ENCODE results near the gene AMMECR1.

AMMECR1 gene

DNA sequence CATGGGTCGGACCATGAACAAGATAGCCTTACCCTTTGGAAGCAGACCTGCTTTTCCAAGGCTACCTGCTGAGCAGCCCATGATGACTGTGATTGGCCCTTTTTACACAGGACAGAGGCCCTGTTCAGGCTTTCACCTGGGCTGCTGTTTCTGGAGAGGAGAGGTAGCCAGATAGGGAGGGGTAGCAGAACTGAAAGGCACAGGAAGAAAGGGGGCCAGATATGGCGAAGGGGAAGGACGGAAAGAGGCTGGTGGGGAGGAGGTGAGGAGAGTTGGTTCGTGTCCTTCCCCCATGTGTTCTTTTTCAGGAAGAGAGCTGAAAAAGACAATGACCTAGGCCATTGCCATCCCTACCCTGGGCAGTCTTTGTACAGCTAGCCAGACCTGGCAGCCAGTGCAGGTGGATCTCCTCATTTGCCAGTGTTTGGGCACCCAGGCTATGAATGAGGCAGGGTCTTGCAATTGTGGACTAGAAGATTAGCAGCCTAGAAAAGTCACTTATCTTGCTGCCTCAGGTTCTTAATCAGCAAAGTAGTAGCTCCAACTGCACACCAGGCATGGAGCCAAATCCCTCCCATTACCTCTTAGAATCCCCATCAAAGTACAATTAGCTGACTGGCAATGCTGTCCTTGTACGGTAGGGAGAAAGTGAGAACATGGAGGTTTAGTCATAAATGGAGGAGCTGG lies 139.6 kb downstream of the AMMECR1 start:
- Histone ChIP-seq H3K27me3 (ENCODE audit: control insufficient read depth in 2 of 2, insufficient read depth in 2 of 2, low read length in 2 of 2) (peaks cover 0 to 3% of the 10 kb centered on the region in 2 donors), H3K4me1 (ENCODE audit: control insufficient read depth in 2 of 2, insufficient read depth in 2 of 2, low read length in 2 of 2) (no peaks in the 10 kb centered on the region), H3K9ac (ENCODE audit: low read depth in 1 of 2, low read length in 2 of 2) (no peak overlapping the region), H3K9me3 (ENCODE audit: control insufficient read depth in 2 of 2, low read length in 2 of 2) (no peaks in the 10 kb centered on the region), H3K36me3 (ENCODE audit: control insufficient read depth in 2 of 2, insufficient read depth in 2 of 2, low read length in 2 of 2) (peaks cover 0 to 7% of the 10 kb centered on the region in 2 donors), H3K27ac (ENCODE audit: low read depth in 2 of 2, low read length in 2 of 2) (no peak overlapping the region), H3K4me3 (ENCODE audit: low read length in 2 of 2) (no peak overlapping the region)

DNA sequence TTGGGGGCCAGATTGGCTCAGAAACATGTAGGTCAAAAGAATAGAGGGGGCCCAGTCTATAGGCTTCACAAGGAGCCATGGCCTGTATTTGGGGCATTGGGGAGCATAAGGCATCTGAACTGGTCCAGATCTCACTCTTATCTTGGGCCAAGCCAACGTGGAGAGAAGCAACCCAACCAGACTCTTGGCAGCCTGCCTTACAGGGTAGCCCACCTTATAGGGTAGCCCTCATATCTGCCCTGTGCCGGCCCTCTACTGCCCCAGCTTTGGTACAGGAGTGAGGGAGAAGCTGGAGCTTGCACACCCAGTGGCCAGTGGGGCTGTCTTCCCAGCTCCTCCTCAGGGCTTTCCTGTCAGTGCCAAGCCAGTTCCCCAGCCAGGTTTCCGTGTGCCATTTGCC lies 142.2 kb downstream of the AMMECR1 start:
- no peaks in the 10 kb centered on the region for H3K4me1 ChIP-seq (ENCODE audit: control insufficient read depth in 2 of 2, insufficient read depth in 2 of 2, low read length in 2 of 2)
- H3K9ac ChIP-seq (ENCODE audit: low read depth in 1 of 2, low read length in 2 of 2), result no peak overlapping the region
- no peaks in the 10 kb centered on the region for H3K27me3 ChIP-seq (ENCODE audit: control insufficient read depth in 2 of 2, insufficient read depth in 2 of 2, low read length in 2 of 2)
- peaks cover 0 to 7% of the 10 kb centered on the region in 2 donors for H3K36me3 ChIP-seq (ENCODE audit: control insufficient read depth in 2 of 2, insufficient read depth in 2 of 2, low read length in 2 of 2)
- no peaks in the 10 kb centered on the region for H3K9me3 ChIP-seq (ENCODE audit: control insufficient read depth in 2 of 2, low read length in 2 of 2)
- H3K27ac ChIP-seq (ENCODE audit: low read depth in 2 of 2, low read length in 2 of 2), result no peak overlapping the region
- H3K4me3 ChIP-seq (ENCODE audit: low read length in 2 of 2), result no peak overlapping the region

DNA sequence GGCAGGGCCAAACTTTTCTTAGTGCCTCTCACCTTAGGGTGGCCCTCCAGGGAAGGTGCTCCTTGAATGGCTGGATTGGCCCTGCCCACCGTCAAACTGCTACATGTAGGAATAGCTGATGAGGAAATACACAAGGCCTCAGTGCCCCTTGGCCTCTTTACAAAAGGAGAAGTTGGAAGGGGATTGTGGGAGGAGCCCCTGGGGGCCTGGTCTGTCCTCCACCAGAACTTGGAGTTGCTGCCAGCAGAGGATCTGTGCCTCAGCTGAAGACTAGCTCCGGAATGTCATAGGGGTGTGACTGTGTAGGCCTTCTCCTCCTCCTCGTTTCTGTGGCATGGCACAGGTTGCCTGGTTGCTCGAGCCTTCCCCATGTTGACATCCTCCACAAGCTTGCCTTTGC lies 142.7 kb downstream of the AMMECR1 start:
- Histone ChIP-seq H3K4me3 (ENCODE audit: low read length in 2 of 2) (no peak overlapping the region), H3K36me3 (ENCODE audit: control insufficient read depth in 2 of 2, insufficient read depth in 2 of 2, low read length in 2 of 2) (peaks cover 0 to 7% of the 10 kb centered on the region in 2 donors), H3K4me1 (ENCODE audit: control insufficient read depth in 2 of 2, insufficient read depth in 2 of 2, low read length in 2 of 2) (no peaks in the 10 kb centered on the region), H3K9me3 (ENCODE audit: control insufficient read depth in 2 of 2, low read length in 2 of 2) (no peaks in the 10 kb centered on the region), H3K27me3 (ENCODE audit: control insufficient read depth in 2 of 2, insufficient read depth in 2 of 2, low read length in 2 of 2) (no peaks in the 10 kb centered on the region), H3K27ac (ENCODE audit: low read depth in 2 of 2, low read length in 2 of 2) (no peak overlapping the region), H3K9ac (ENCODE audit: low read depth in 1 of 2, low read length in 2 of 2) (no peak overlapping the region)

DNA sequence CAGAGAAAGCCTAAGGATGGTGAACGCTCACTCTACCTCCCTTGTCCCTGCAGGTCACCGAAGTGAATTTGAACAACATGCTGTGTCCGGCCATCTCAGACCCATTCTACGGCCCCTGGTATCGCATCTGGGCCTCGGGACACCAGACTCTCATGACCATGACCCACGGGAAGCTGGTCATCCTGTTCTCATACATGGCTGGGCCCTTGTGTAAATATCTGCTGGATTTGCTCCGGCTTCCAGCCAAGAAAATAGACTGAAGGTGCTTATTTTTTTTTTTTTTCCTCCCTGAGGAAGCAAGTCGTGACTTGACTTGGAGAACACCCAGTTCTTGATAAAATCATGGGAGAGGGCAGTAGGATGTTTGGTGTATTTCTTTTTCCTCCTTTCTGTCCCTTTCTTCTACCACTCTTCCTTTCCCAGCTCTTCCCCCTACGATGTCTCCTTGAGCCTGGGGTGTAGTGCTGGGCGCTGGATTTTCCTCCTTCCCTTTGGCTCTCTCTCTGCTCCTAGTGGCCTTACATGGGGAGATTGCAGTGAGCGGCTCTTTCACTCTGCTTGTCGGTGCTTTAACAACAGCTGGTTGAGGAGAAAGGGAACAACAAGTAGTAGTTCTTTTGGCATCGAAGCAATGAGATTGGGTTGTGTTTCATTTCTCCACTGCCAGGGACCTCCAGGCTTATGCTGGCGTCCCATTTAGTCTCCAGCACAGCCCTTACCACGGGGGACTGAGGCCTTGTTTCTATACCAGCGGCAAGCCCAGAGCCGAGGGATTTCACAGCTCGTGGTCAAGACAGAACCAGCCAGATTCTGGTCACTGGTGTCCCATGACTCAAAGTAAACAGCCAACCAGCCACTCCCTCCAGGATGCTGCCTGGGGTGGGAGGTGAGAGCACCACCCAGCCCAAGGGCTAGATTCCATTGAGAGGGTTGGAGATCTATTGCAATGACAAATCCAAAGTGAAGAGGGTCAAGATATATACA lies 144.4 kb downstream of the AMMECR1 start:
- Histone ChIP-seq H3K27me3 (ENCODE audit: control insufficient read depth in 2 of 2, insufficient read depth in 2 of 2, low read length in 2 of 2) (no peaks in the 10 kb centered on the region), H3K36me3 (ENCODE audit: control insufficient read depth in 2 of 2, insufficient read depth in 2 of 2, low read length in 2 of 2) (peaks cover 0 to 5% of the 10 kb centered on the region in 2 donors), H3K4me1 (ENCODE audit: control insufficient read depth in 2 of 2, insufficient read depth in 2 of 2, low read length in 2 of 2) (no peaks in the 10 kb centered on the region), H3K9ac (ENCODE audit: low read depth in 1 of 2, low read length in 2 of 2) (no peak overlapping the region), H3K4me3 (ENCODE audit: low read length in 2 of 2) (no peak overlapping the region), H3K9me3 (ENCODE audit: control insufficient read depth in 2 of 2, low read length in 2 of 2) (no peaks in the 10 kb centered on the region), H3K27ac (ENCODE audit: low read depth in 2 of 2, low read length in 2 of 2) (no peak overlapping the region)

DNA sequence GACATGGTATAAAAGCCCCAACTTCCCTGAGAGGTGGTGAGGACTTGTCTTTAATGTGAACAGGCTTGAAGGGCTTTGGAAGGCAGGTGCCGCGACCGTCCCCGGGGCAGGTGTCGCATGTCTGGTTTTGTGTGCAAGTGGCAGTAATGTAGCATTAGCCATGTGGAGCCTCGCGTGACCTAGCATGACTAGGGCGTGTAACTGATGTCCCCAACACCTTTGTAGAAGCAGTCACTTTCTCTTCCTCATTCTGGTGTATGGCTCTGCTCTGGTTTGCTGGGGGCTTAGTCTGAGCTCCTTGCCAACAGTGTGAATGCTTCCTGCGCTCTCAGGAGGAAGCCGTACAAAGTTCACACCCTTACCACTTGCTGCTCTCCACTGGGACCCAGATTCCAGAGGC lies 145.7 kb downstream of the AMMECR1 start:
- Histone ChIP-seq H3K4me1 (ENCODE audit: control insufficient read depth in 2 of 2, insufficient read depth in 2 of 2, low read length in 2 of 2) (no peaks in the 10 kb centered on the region), H3K4me3 (ENCODE audit: low read length in 2 of 2) (no peak overlapping the region), H3K36me3 (ENCODE audit: control insufficient read depth in 2 of 2, insufficient read depth in 2 of 2, low read length in 2 of 2) (peaks cover 0 to 5% of the 10 kb centered on the region in 2 donors), H3K9me3 (ENCODE audit: control insufficient read depth in 2 of 2, low read length in 2 of 2) (no peaks in the 10 kb centered on the region), H3K9ac (ENCODE audit: low read depth in 1 of 2, low read length in 2 of 2) (no peak overlapping the region), H3K27me3 (ENCODE audit: control insufficient read depth in 2 of 2, insufficient read depth in 2 of 2, low read length in 2 of 2) (no peaks in the 10 kb centered on the region), H3K27ac (ENCODE audit: low read depth in 2 of 2, low read length in 2 of 2) (no peak overlapping the region)

DNA sequence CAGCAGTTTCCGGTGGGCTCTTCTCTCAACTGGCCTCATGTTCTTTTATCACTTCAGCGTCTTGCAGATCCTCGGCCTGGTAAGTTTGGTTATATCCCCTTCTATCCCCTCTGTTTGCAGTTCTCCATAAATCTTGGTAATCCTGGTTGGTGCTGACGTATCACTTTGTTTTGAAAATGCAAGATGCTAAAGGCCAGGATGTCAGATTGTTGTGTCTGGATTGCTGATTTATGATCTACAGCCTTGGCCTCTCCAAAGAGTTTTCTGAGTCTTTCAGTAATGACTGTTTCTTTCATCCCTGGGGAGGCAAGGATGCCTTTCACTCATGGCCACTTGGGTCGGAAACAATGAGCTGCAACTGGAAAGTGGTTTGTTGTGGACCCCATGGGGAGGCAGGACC lies 146.4 kb downstream of the AMMECR1 start:
- Histone ChIP-seq H3K9me3 (ENCODE audit: control insufficient read depth in 2 of 2, low read length in 2 of 2) (no peaks in the 10 kb centered on the region), H3K4me1 (ENCODE audit: control insufficient read depth in 2 of 2, insufficient read depth in 2 of 2, low read length in 2 of 2) (no peaks in the 10 kb centered on the region), H3K4me3 (ENCODE audit: low read length in 2 of 2) (no peak overlapping the region), H3K27ac (ENCODE audit: low read depth in 2 of 2, low read length in 2 of 2) (no peak overlapping the region), H3K9ac (ENCODE audit: low read depth in 1 of 2, low read length in 2 of 2) (no peak overlapping the region), H3K27me3 (ENCODE audit: control insufficient read depth in 2 of 2, insufficient read depth in 2 of 2, low read length in 2 of 2) (no peaks in the 10 kb centered on the region), H3K36me3 (ENCODE audit: control insufficient read depth in 2 of 2, insufficient read depth in 2 of 2, low read length in 2 of 2) (peaks cover 0 to 5% of the 10 kb centered on the region in 2 donors)

DNA sequence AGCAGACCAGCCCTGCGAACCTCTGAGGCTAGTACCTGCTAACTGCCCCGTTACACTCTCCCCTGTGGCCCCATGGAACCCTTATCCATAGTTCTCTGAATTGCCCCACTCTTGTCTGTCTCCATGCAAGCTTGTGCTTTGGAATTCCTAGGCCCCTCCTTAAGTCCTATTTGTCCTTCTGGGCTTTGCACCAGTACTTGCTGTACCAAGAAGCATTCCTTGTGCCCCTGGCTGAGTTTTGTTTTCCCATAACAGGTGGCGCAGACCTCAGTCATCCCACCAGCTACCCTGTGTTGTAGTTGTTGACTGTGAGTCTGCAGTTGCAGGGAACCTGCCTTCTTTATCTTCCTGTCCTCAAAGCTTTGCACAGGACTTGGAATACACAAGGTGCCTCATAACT lies 147.9 kb downstream of the AMMECR1 start:
- Histone ChIP-seq H3K36me3 (ENCODE audit: control insufficient read depth in 2 of 2, insufficient read depth in 2 of 2, low read length in 2 of 2) (peaks cover 0 to under 1% of the 10 kb centered on the region in 2 donors), H3K4me3 (ENCODE audit: low read length in 2 of 2) (no peak overlapping the region), H3K4me1 (ENCODE audit: control insufficient read depth in 2 of 2, insufficient read depth in 2 of 2, low read length in 2 of 2) (no peaks in the 10 kb centered on the region), H3K9ac (ENCODE audit: low read depth in 1 of 2, low read length in 2 of 2) (no peak overlapping the region), H3K9me3 (ENCODE audit: control insufficient read depth in 2 of 2, low read length in 2 of 2) (no peaks in the 10 kb centered on the region), H3K27me3 (ENCODE audit: control insufficient read depth in 2 of 2, insufficient read depth in 2 of 2, low read length in 2 of 2) (no peaks in the 10 kb centered on the region), H3K27ac (ENCODE audit: low read depth in 2 of 2, low read length in 2 of 2) (no peak overlapping the region)

DNA sequence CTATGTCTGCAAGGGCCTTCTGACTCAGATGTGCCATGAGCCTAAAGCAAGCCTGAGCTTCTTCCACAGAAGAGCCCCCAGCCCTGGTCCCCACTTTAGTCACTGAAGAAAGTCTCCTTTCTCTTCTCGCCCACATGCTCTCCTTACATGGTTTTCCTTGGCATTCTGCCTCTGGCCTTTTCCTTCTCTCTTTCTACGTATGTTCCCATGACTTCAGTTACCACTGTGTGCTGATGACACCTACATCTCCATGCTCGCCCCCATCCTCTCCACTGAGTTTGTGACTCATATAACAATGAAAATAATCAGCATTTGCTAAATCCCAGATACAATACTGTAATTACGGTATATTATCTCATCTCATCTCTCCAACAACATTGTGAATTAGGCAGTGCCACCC lies 149.3 kb downstream of the AMMECR1 start:
- H3K36me3 ChIP-seq (ENCODE audit: control insufficient read depth in 2 of 2, insufficient read depth in 2 of 2, low read length in 2 of 2), result no peaks in the 10 kb centered on the region
- H3K9ac ChIP-seq (ENCODE audit: low read depth in 1 of 2, low read length in 2 of 2), result no peak overlapping the region
- no peaks in the 10 kb centered on the region for H3K27me3 ChIP-seq (ENCODE audit: control insufficient read depth in 2 of 2, insufficient read depth in 2 of 2, low read length in 2 of 2)
- H3K4me1 ChIP-seq (ENCODE audit: control insufficient read depth in 2 of 2, insufficient read depth in 2 of 2, low read length in 2 of 2), result no peaks in the 10 kb centered on the region
- H3K4me3 ChIP-seq (ENCODE audit: low read length in 2 of 2), result no peak overlapping the region
- no peak overlapping the region for H3K27ac ChIP-seq (ENCODE audit: low read depth in 2 of 2, low read length in 2 of 2)
- no peaks in the 10 kb centered on the region for H3K9me3 ChIP-seq (ENCODE audit: control insufficient read depth in 2 of 2, low read length in 2 of 2)

DNA sequence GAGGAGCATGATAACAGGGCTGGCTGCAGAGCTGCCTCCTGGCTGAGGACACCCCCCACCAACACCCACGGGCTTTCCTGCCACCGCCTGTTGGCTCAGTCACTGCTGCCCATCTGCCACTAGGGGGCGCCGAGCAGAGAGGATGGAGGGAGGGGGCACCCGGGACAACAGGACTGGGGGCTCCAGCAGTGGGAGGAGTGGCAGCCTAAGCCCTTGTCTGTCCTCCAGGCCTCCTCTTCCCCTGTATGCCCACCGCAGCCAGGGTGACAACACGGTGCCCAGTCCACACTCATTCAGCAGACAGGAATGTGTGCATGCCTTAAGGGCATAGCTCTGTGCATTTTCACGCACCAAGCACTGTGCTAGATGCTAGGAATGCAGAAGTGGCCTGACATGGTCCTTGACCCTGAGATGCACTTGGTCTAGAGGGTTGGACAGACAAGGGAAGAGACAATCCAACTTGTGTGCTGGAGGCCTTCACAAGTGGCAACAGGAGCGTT lies 149.9 kb downstream of the AMMECR1 start:
- no peaks in the 10 kb centered on the region for H3K4me1 ChIP-seq (ENCODE audit: control insufficient read depth in 2 of 2, insufficient read depth in 2 of 2, low read length in 2 of 2)
- no peak overlapping the region for H3K9ac ChIP-seq (ENCODE audit: low read depth in 1 of 2, low read length in 2 of 2)
- no peak overlapping the region for H3K27ac ChIP-seq (ENCODE audit: low read depth in 2 of 2, low read length in 2 of 2)
- no peaks in the 10 kb centered on the region for H3K36me3 ChIP-seq (ENCODE audit: control insufficient read depth in 2 of 2, insufficient read depth in 2 of 2, low read length in 2 of 2)
- no peaks in the 10 kb centered on the region for H3K27me3 ChIP-seq (ENCODE audit: control insufficient read depth in 2 of 2, insufficient read depth in 2 of 2, low read length in 2 of 2)
- no peak overlapping the region for H3K4me3 ChIP-seq (ENCODE audit: low read length in 2 of 2)
- no peaks in the 10 kb centered on the region for H3K9me3 ChIP-seq (ENCODE audit: control insufficient read depth in 2 of 2, low read length in 2 of 2)

DNA sequence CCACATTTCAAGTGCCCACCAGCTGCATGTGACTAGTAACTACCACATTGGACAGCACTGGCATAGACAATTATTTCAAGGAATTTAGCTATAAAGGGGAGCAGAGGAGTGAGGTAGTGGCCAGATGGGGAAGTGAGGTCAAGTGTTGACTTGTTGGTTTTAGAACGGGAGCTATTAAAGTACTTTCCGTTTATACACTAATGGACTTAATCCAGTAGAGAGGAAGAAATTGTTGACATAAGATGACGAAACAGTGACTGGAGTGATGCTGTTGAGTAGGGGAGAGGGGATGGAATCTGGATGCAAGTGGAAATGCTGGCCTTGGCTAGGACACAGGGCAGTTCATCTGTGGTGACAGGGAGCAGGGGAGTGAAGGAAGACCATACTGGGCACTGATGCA lies 154.4 kb downstream of the AMMECR1 start:
- no peaks in the 10 kb centered on the region for H3K9me3 ChIP-seq (ENCODE audit: control insufficient read depth in 2 of 2, low read length in 2 of 2)
- no peaks in the 10 kb centered on the region for H3K27me3 ChIP-seq (ENCODE audit: control insufficient read depth in 2 of 2, insufficient read depth in 2 of 2, low read length in 2 of 2)

More for the DNA sequence above, 154.4 kb downstream of the AMMECR1 start:
- H3K4me1 ChIP-seq (ENCODE audit: control insufficient read depth in 2 of 2, insufficient read depth in 2 of 2, low read length in 2 of 2), result no peaks in the 10 kb centered on the region
- no peak overlapping the region for H3K4me3 ChIP-seq (ENCODE audit: low read length in 2 of 2)
- H3K9ac ChIP-seq (ENCODE audit: low read depth in 1 of 2, low read length in 2 of 2), result no peak overlapping the region
- H3K36me3 ChIP-seq (ENCODE audit: control insufficient read depth in 2 of 2, insufficient read depth in 2 of 2, low read length in 2 of 2), result no peaks in the 10 kb centered on the region
- no peak overlapping the region for H3K27ac ChIP-seq (ENCODE audit: low read depth in 2 of 2, low read length in 2 of 2)

Measured in mucosa of rectum (tissue), 2 donors.